ENCODE results near the gene ST3GAL3. TPM values are rescaled to one million over a fixed set of nuclear protein-coding genes. Genes with fewer than 3 reads are reported as not detected.

The ST3GAL3 gene
- total RNA-seq, 1 donor from 2014 or later: 15.2 TPM

GRCh38 chr1:43958351-43959255 is 251.3 kb downstream of the ST3GAL3 start:
- Mint-ChIP-seq H3K27ac (ENCODE audit: unreplicated experiment) (no peak overlapping the region), H3K27me3 (ENCODE audit: low read depth) (no peaks in the 10 kb centered on the region), H3K36me3 (ENCODE audit: low read depth) (peaks cover 28% of the 10 kb centered on the region), H3K4me1 (ENCODE audit: low read depth) (no peaks in the 10 kb centered on the region), H3K4me3 (ENCODE audit: unreplicated experiment) (no peak overlapping the region), H3K9me3 (ENCODE audit: low read depth) (no peaks in the 10 kb centered on the region)
- no peak for TF ChIP-seq CTCF (IDR thresholded peaks at IDR 0.05)
- DNase-seq (ENCODE audit: low spot score): no peak

GRCh38 chr1:43960798-43961197 is 253.5 kb downstream of the ST3GAL3 start:
- Mint-ChIP-seq H3K36me3 (ENCODE audit: low read depth) (peaks cover 28% of the 10 kb centered on the region), H3K4me1 (ENCODE audit: low read depth) (no peaks in the 10 kb centered on the region), H3K4me3 (ENCODE audit: unreplicated experiment) (no peak overlapping the region), H3K27me3 (ENCODE audit: low read depth) (no peaks in the 10 kb centered on the region), H3K9me3 (ENCODE audit: low read depth) (no peaks in the 10 kb centered on the region), H3K27ac (ENCODE audit: unreplicated experiment) (no peak overlapping the region)
- TF ChIP-seq CTCF (IDR thresholded peaks at IDR 0.05): no peak
- DNase-seq (ENCODE audit: low spot score): no peak

DNA sequence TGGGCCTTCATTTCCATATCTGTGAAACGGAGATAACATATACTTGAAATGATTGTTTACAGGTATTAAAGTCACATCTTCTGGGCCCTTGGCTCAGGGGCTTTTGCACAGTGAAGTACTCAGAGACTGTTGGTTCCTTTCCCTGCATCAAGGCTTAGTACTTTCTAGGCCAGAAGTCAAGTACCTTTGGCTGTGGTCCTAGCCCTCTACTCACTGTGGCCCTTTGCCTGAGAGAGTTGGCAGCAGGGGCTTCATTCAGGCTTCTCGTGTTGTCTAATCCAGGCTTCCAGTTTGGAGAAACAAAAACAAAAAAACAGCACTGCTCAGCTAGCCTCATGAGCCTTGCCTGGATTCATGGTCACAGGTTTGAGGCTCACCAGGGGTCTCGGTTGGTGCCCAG is 254.4 kb downstream of the ST3GAL3 start:
- no peak for DNase-seq (ENCODE audit: low spot score)
- Mint-ChIP-seq H3K36me3 (ENCODE audit: low read depth) (peaks cover 29% of the 10 kb centered on the region), H3K4me3 (ENCODE audit: unreplicated experiment) (no peak overlapping the region), H3K4me1 (ENCODE audit: low read depth) (no peaks in the 10 kb centered on the region), H3K27me3 (ENCODE audit: low read depth) (no peaks in the 10 kb centered on the region), H3K9me3 (ENCODE audit: low read depth) (no peaks in the 10 kb centered on the region), H3K27ac (ENCODE audit: unreplicated experiment) (no peak overlapping the region)
- TF ChIP-seq CTCF (IDR thresholded peaks at IDR 0.05): no peak

DNA sequence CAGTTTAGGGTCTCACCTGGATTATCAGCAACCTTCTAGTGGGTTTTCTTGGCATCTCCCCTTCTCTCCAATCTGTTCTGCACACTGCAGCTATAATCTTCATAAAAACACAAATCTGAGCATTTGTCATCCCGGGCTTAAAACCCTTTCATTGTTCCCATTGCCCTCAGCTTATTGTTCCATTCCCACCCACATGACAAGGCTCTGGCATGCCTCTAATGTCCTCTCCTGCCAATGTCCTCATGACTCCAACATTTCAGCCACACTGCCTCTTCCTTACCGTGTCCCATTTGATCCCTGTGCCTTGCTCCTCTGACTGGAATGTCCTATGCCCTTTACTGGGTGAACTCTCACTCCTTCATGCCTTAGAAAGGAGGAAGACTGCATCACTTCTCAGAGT is 255.0 kb downstream of the ST3GAL3 start:
- TF ChIP-seq CTCF (IDR thresholded peaks at IDR 0.05): no peak
- no peaks in the 10 kb centered on the region for H3K9me3 Mint-ChIP-seq (ENCODE audit: low read depth)
- no peaks in the 10 kb centered on the region for H3K27me3 Mint-ChIP-seq (ENCODE audit: low read depth)
- H3K4me1 Mint-ChIP-seq (ENCODE audit: low read depth): no peaks in the 10 kb centered on the region
- H3K36me3 Mint-ChIP-seq (ENCODE audit: low read depth): peaks cover 27% of the 10 kb centered on the region
- H3K27ac Mint-ChIP-seq (ENCODE audit: unreplicated experiment): no peak overlapping the region
- no peak for DNase-seq (ENCODE audit: low spot score)
- H3K4me3 Mint-ChIP-seq (ENCODE audit: unreplicated experiment): no peak overlapping the region

GRCh38 chr1:43963006-43963405 is 255.7 kb downstream of the ST3GAL3 start:
- H3K4me1 Mint-ChIP-seq (ENCODE audit: low read depth): no peaks in the 10 kb centered on the region
- H3K36me3 Mint-ChIP-seq (ENCODE audit: low read depth): peaks cover 27% of the 10 kb centered on the region
- H3K27me3 Mint-ChIP-seq (ENCODE audit: low read depth): no peaks in the 10 kb centered on the region
- H3K4me3 Mint-ChIP-seq (ENCODE audit: unreplicated experiment): no peak overlapping the region
- peaks cover 2% of the 10 kb centered on the region for H3K9me3 Mint-ChIP-seq (ENCODE audit: low read depth)
- TF ChIP-seq CTCF (IDR thresholded peaks at IDR 0.05): no peak
- H3K27ac Mint-ChIP-seq (ENCODE audit: unreplicated experiment): no peak overlapping the region
- DNase-seq (ENCODE audit: low spot score): no peak
